SU-DHL-6 (cell line): Measurements from ENCODE around the gene GRIA1.

Source experiments
- H2AFZ ChIP-seq: fragments of 200-600 bp; sonication (generic); 2 replicates; pipeline ENCODE4 v1.6.1; 2014; ENCODE audit warnings: low read depth, mild to moderate bottlenecking, moderate library complexity, mixed read lengths, antibody characterized with exemption, low read length; ENCODE audit not compliant: severe bottlenecking
- H3F3A ChIP-seq: fragments of 200-600 bp; shearing (Covaris generic); 2 replicates; pipeline ENCODE4 v1.6.0; 2016; ENCODE audit warnings: antibody characterized with exemption, mild to moderate bottlenecking; ENCODE audit not compliant: insufficient read depth
- H3K27ac ChIP-seq: fragments of 200-600 bp; sonication (generic); 2 replicates; pipeline ENCODE4 v1.5.1; 2016; ENCODE audit warnings: low read depth, mild to moderate bottlenecking, low read length, moderate library complexity, mixed read lengths
- H3K27me3 ChIP-seq: fragments of 200-600 bp; sonication (generic), shearing (Covaris generic); 2 replicates; pipeline ENCODE4 v1.6.0; 2014; ENCODE audit warnings: mild to moderate bottlenecking, low read length
- H3K36me3 ChIP-seq: fragments of 200-600 bp; sonication (generic); 2 replicates; pipeline ENCODE4 v1.6.1; 2014; ENCODE audit warnings: mild to moderate bottlenecking, low read length, mixed read lengths
- H3K4me2 ChIP-seq: fragments of 300-600, 200-600 bp; shearing (Covaris generic), sonication (generic); 2 replicates; pipeline ENCODE4 v1.6.0; 2014; ENCODE audit warnings: low read length, low read depth, mild to moderate bottlenecking; ENCODE audit not compliant: poor library complexity, severe bottlenecking
- H3K4me3 ChIP-seq: fragments of 200-600 bp; sonication (generic); 2 replicates; pipeline ENCODE4 v1.5.1; 2014; ENCODE audit warnings: antibody characterized with exemption, low read length, mild to moderate bottlenecking, mixed read lengths; ENCODE audit not compliant: insufficient read depth, poor library complexity, severe bottlenecking
- H3K79me2 ChIP-seq: fragments of 200-600 bp; sonication (generic); 2 replicates; pipeline ENCODE4 v1.6.1; 2014; ENCODE audit warnings: mild to moderate bottlenecking, low read length, moderate library complexity; ENCODE audit not compliant: insufficient read depth
- H3K9ac ChIP-seq: fragments of 200-600 bp; sonication (generic); 2 replicates; pipeline ENCODE4 v1.7.0; 2014; ENCODE audit warnings: mild to moderate bottlenecking, low read length
- H3K9me2 ChIP-seq: fragments of 200-600 bp; sonication (generic); replicated peaks from 2 replicates; pipeline ENCODE4 v1.6.1; 2014; ENCODE audit warnings: low read length; ENCODE audit not compliant: insufficient read depth
- H3K9me3 ChIP-seq: fragments of 200-600 bp; sonication (generic); 2 replicates; pipeline ENCODE4 v1.6.1; 2014; ENCODE audit warnings: low read length, mixed read lengths; ENCODE audit not compliant: insufficient read depth
- H4K20me1 ChIP-seq: fragments of 200-600 bp; sonication (generic); 2 replicates; pipeline ENCODE4 v1.6.1; 2014; ENCODE audit warnings: low read depth, mild to moderate bottlenecking, antibody characterized with exemption, low read length, moderate library complexity, mixed read lengths
- CTCF ChIP-seq: fragments of 200-600 bp; sonication (generic); IDR thresholded peaks from one replicate; pipeline ENCODE4 v1.5.1; 2017; ENCODE audit warnings: antibody characterized with exemption, mild to moderate bottlenecking, low read length, moderate library complexity; ENCODE audit not compliant: insufficient read depth, poor library complexity, severe bottlenecking
- EZH2phosphoT487 ChIP-seq: fragments of 200-600 bp; sonication (generic), shearing (Covaris generic); conservative IDR thresholded peaks from 2 replicates; pipeline ENCODE4 v1.6.1; 2018; ENCODE audit warnings: mild to moderate bottlenecking, antibody characterized with exemption, low read length, moderate library complexity, mixed read lengths

The GRIA1 gene

GRCh38 chr5:153585622-153586277, 95.3 kb downstream of the GRIA1 start:
- Histone ChIP-seq H4K20me1 (no peaks in the 10 kb centered on the region), H3K27me3 (no peaks in the 10 kb centered on the region), H3K4me3 (no peak overlapping the region), H3K9me2 (no peaks in the 10 kb centered on the region), H3K9me3 (no peaks in the 10 kb centered on the region), H2AFZ (no peak overlapping the region), H3K79me2 (no peaks in the 10 kb centered on the region), H3K9ac (no peak overlapping the region), H3K4me2 (no peak overlapping the region), H3K36me3 (no peaks in the 10 kb centered on the region), H3K27ac (no peak overlapping the region), H3F3A (no peaks in the 10 kb centered on the region)
- no peak for TF ChIP-seq CTCF
- TF ChIP-seq EZH2phosphoT487: no peak

GRCh38 chr5:153592081-153592480, 101.6 kb downstream of the GRIA1 start:
- H3K4me3 ChIP-seq: no peak overlapping the region
- TF ChIP-seq EZH2phosphoT487 (no peak), CTCF (no peak)
- no peak overlapping the region for H3K9ac ChIP-seq
- H2AFZ ChIP-seq: no peak overlapping the region
- H3K9me2 ChIP-seq: no peaks in the 10 kb centered on the region
- no peaks in the 10 kb centered on the region; the same call in 1 of the 2 replicates for H4K20me1 ChIP-seq
- no peak overlapping the region for H3K27ac ChIP-seq
- no peaks in the 10 kb centered on the region for H3K79me2 ChIP-seq
- no peak overlapping the region for H3K4me2 ChIP-seq
- no peaks in the 10 kb centered on the region for H3K36me3 ChIP-seq
- no peaks in the 10 kb centered on the region for H3K9me3 ChIP-seq
- H3K27me3 ChIP-seq: no peaks in the 10 kb centered on the region
- H3F3A ChIP-seq: no peaks in the 10 kb centered on the region

- no peaks in the 10 kb centered on the region for H3K9me3 ChIP-seq
- H3K4me3 ChIP-seq: no peak overlapping the region
- no peaks in the 10 kb centered on the region for H3K79me2 ChIP-seq
- no peak overlapping the region for H3K27ac ChIP-seq
- no peaks in the 10 kb centered on the region; the same call in 1 of the 2 replicates for H4K20me1 ChIP-seq
- no peaks in the 10 kb centered on the region for H3F3A ChIP-seq
- no peak overlapping the region for H3K4me2 ChIP-seq
- no peaks in the 10 kb centered on the region for H3K27me3 ChIP-seq
- H2AFZ ChIP-seq: no peak overlapping the region
- TF ChIP-seq EZH2phosphoT487: no peak
- TF ChIP-seq CTCF: no peak
- no peaks in the 10 kb centered on the region for H3K36me3 ChIP-seq
- no peaks in the 10 kb centered on the region for H3K9me2 ChIP-seq
- H3K9ac ChIP-seq: no peak overlapping the region
Observed at GRCh38 chr5:153594785-153595184, 104.3 kb downstream of the GRIA1 start.
